Neutrophil (primary cell): ENCODE data around the gene NOX3.

Experiments
- H3K27ac ChIP-seq: fragments of 200-600 bp; sonication (generic); 2 replicates; pipeline ENCODE4 v1.5.1; 2016; ENCODE audit warnings: mild to moderate bottlenecking, moderate library complexity
- H3K27me3 ChIP-seq: fragments of 200-600 bp; sonication (generic); 2 replicates; pipeline ENCODE4 v1.6.0; 2016; ENCODE audit warnings: mild to moderate bottlenecking
- H3K36me3 ChIP-seq: fragments of 200-600 bp; sonication (generic); 2 replicates; pipeline ENCODE4 v1.5.1; 2017
- H3K4me1 ChIP-seq, 2 experiments: fragments of 200-600 bp in 1 of 2; sonication (generic) in 1 of 2; 1 replicate in 1 of 2; 2 replicates in 1 of 2; pipeline versions ENCODE4 v1.5.1 to v1.6.1; 2013 to 2016; ENCODE audit warnings: low read depth in 1 of 2, low read length in 1 of 2, mild to moderate bottlenecking in 1 of 2, moderate library complexity in 1 of 2; ENCODE audit not compliant: control insufficient read depth in 1 of 2, insufficient read depth in 1 of 2
- H3K4me3 ChIP-seq, 2 experiments: fragments of 200-600 bp in 1 of 2; sonication (generic) in 1 of 2; 1 replicate in 1 of 2; 2 replicates in 1 of 2; pipeline ENCODE4 v1.5.1; 2013 to 2016; ENCODE audit warnings: low read depth in 1 of 2, low read length in 1 of 2, mild to moderate bottlenecking in 1 of 2, moderate library complexity in 1 of 2
- H3K9me3 ChIP-seq: fragments of 200-600 bp; sonication (generic); 2 replicates; pipeline ENCODE4 v1.5.1; 2016
- TF ChIP-seq, protein P1 (sequence below): fragments of 200-600 bp; sonication (generic); IDR thresholded peaks from 2 replicates; pipeline ENCODE4 v1.5.1; 2016; ENCODE audit warnings: antibody characterized with exemption

NOX3 gene

DNA sequence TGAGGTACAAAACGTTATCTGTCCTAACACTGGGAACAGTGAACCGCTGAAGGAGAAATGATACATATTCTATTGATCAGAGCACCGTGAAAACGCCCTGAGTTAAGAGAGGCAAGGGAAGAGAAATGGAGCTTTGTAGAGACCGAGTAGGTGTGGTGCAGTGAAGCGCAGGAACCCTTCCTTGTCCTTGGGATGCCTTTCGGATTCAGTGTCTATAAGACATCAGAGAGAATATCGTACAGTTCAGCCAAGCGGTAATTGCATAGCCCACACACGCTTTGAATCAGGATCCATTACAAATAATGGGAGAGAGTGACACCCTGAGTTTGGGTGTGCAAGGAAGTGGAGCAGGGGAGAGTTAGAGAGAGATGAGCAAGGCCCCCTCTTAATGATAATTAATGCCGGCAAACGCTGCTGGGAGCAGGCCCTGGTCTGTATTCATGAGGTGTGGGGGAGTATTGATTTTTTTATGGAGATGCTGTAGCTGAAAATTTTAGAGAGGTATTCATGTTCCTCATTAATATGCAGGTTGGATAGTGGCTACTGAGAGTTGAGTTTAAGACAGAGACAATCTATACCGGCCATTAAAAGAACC lies 20.7 kb downstream of the NOX3 start:
- H3K4me3 ChIP-seq: no peak overlapping the region
- no peaks in the 10 kb centered on the region for H3K9me3 ChIP-seq
- H3K27me3 ChIP-seq: no peaks in the 10 kb centered on the region
- TF ChIP-seq, protein P1, sequence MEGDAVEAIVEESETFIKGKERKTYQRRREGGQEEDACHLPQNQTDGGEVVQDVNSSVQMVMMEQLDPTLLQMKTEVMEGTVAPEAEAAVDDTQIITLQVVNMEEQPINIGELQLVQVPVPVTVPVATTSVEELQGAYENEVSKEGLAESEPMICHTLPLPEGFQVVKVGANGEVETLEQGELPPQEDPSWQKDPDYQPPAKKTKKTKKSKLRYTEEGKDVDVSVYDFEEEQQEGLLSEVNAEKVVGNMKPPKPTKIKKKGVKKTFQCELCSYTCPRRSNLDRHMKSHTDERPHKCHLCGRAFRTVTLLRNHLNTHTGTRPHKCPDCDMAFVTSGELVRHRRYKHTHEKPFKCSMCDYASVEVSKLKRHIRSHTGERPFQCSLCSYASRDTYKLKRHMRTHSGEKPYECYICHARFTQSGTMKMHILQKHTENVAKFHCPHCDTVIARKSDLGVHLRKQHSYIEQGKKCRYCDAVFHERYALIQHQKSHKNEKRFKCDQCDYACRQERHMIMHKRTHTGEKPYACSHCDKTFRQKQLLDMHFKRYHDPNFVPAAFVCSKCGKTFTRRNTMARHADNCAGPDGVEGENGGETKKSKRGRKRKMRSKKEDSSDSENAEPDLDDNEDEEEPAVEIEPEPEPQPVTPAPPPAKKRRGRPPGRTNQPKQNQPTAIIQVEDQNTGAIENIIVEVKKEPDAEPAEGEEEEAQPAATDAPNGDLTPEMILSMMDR: no peak
- no peaks in the 10 kb centered on the region for H3K36me3 ChIP-seq
- no peak overlapping the region for H3K27ac ChIP-seq
- no peaks in the 10 kb centered on the region for H3K4me1 ChIP-seq

DNA sequence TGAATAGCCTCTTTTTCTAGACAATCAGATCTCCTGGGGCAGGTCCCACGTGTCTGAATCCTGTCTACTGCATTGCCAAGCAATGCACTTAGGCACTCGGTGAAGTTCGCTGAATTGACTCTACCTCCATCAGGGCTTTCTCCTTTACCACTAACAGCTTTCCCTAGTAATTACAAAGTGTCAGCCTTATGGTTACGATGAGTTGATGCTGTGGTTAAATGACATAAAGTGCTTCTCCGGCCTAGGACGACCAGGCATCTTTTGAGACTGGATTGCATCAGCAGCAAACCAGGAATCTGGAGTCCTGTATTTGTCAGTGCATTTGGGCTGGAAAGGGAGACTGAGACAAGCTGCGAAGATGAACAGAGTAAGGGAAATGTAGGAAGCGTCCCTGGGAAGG lies 21.5 kb downstream of the NOX3 start:
- no peaks in the 10 kb centered on the region for H3K27me3 ChIP-seq
- H3K4me3 ChIP-seq: no peak overlapping the region
- no peaks in the 10 kb centered on the region for H3K36me3 ChIP-seq
- H3K9me3 ChIP-seq: no peaks in the 10 kb centered on the region
- no peak overlapping the region for H3K27ac ChIP-seq
- H3K4me1 ChIP-seq: no peaks in the 10 kb centered on the region
- TF ChIP-seq, protein P1: no peak

DNA sequence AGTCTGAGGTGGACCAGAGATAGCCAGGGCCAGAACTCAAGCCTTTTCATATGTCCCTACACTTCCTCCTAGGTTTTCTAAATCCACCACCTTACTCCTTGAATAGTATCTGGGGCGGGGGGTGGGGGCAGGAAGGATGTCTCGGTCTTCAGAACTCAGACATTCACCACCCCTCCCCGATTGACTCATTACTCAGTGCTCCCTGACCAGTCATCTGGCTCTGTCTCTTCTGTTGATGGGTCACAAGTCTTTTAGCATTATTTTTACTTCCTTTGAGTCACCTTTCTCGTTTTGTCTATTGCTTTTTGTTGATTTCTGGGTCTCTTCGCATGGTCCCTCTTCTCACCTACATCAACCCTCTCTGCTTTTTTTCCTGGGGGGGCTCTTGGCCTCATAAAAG lies 23.3 kb downstream of the NOX3 start:
- no peaks in the 10 kb centered on the region for H3K4me1 ChIP-seq
- TF ChIP-seq, protein P1: no peak
- H3K9me3 ChIP-seq: no peaks in the 10 kb centered on the region
- no peak overlapping the region for H3K4me3 ChIP-seq
- H3K27ac ChIP-seq: no peak overlapping the region
- H3K27me3 ChIP-seq: no peaks in the 10 kb centered on the region
- H3K36me3 ChIP-seq: no peaks in the 10 kb centered on the region

DNA sequence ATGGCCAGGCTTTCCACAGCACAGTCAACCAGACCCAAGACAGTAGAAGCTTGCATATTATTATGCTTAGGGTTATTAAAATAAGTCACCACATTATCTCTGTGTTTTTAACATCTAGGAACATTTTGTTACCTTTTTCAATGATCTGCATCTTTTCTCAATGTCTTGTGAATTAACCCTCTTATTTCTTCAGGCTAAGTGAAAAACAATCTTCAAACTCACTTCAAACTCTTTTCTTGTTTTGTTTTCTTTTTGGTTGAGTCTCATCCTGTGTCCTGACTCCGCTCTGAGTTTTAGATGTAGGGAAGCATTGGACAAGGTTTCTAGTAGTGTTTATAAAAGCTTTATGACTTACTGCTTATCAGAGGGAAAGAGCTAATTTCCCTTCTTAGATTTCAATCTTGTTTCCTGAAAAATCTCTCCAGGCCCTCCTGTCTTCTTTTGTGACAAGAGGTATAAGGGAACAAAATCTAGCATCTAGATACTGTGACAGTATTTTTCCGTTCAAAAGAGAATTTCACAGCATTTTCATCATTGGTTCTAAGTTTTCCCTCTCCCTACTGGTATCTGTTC lies 26.2 kb downstream of the NOX3 start:
- H3K27ac ChIP-seq: no peak overlapping the region
- H3K4me1 ChIP-seq: no peaks in the 10 kb centered on the region
- no peaks in the 10 kb centered on the region for H3K9me3 ChIP-seq
- H3K27me3 ChIP-seq: no peaks in the 10 kb centered on the region
- H3K4me3 ChIP-seq: no peak overlapping the region
- no peaks in the 10 kb centered on the region for H3K36me3 ChIP-seq
- TF ChIP-seq, protein P1: no peak

DNA sequence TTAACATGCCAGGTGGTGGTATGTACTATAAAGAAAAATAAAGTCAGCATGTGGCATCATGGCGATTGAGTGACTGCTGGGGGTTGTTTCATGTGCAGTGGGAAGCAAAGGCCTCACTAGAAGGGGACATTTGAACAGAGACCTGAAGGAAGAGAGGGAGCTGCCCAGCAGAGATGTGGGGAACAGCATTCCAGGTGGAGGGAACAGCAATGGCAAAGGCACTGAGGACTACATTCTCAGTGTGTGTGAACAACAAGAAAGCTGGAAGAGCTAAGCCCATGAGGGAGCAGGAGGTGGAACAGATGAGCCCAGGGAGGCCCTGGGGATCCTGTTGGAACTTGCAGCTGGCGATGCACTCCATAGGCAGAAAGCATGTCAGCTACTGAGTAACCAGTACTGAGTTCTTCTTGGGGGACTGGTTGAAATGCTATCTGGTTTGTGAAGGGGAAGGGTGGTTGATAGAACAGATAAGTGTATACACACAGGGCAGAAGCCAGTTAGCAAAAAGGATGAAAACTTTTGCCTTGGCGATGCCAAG lies 29.2 kb downstream of the NOX3 start:
- no peaks in the 10 kb centered on the region for H3K9me3 ChIP-seq
- no peaks in the 10 kb centered on the region for H3K4me1 ChIP-seq
- no peaks in the 10 kb centered on the region for H3K27me3 ChIP-seq
- TF ChIP-seq, protein P1: no peak
- H3K36me3 ChIP-seq: no peaks in the 10 kb centered on the region
- H3K4me3 ChIP-seq: no peak overlapping the region
- no peak overlapping the region for H3K27ac ChIP-seq
